HG03520 (cell line): ENCODE measurements around the gene GTF2IRD1.
"Not testable (repeated sequence)": the region's sequence is repeated elsewhere in the genome, so short reads cannot be mapped to it uniquely, and the experiment has no call there.

Source experiments
- ATAC-seq: cut with Tn5 transposase; IDR thresholded peaks from one replicate; pipeline ENCODE4 v1.9.1; 2021; ENCODE audit warnings: mild to moderate bottlenecking, moderate library complexity; ENCODE audit not compliant: unreplicated experiment

GTF2IRD1 gene

DNA sequence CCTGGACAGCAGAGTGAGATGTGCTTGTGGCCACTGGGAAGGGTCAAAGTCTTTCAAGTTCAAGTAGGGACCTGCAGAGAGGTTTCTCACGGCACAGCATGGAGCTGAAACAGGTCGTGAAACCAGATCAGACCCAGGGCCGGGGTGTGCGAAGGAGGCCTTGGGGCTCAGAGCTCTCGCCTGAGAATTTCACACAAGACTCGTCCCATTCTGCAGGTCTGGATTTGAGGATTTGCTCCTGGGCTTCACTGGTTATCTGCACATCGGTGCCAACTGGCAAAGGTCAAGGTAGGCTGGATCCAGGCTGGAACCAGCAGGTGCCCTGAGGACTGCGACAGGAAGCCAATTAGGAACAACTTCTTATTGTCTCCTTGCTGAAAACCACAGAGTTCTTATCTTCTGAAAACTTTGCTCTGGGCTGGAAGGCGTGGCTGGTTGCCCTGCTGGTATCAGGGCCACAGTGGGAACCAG, 179.8 kb downstream of the GTF2IRD1 start:
- ATAC-seq: no peak

DNA sequence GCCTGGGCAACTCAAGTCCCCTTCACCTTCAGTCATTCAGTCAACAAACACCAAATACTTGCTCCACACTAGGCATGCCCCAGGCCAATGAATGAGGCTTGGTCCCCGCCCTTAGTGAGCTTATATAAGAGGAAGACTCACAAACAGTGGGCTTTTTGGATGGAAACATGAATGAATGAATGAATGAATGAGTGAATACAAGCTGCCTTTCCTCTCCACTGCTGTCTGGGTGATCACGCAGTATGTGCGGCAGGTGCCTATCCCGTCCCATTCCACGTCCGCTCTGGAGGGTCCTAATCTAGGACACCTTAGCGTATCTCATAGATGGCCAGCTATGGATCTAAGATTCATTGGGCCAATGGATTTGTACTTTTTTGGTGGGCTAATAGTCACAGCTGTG, 184.0 kb downstream of the GTF2IRD1 start:
- ATAC-seq: no peak

DNA sequence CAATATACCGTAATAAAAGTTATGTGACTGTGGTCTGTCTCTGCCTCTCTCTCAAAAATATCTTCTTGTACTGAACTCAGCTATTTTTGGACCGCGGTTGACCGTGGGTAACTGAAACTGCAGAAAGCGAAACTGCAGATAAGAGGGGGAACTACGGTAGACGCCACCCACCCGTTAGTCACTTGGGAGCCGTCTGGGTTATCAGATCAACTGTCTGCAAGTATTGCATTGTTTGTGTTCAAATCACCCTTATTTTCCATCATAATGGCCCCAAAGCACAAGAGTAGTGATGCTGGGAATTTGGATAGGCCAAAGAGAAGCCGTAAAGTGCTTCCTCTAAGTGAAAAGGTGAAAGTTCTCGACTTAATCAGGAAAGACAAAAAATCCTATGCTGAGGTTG, 196.3 kb downstream of the GTF2IRD1 start:
- peak; percentile 63 for ATAC-seq

DNA sequence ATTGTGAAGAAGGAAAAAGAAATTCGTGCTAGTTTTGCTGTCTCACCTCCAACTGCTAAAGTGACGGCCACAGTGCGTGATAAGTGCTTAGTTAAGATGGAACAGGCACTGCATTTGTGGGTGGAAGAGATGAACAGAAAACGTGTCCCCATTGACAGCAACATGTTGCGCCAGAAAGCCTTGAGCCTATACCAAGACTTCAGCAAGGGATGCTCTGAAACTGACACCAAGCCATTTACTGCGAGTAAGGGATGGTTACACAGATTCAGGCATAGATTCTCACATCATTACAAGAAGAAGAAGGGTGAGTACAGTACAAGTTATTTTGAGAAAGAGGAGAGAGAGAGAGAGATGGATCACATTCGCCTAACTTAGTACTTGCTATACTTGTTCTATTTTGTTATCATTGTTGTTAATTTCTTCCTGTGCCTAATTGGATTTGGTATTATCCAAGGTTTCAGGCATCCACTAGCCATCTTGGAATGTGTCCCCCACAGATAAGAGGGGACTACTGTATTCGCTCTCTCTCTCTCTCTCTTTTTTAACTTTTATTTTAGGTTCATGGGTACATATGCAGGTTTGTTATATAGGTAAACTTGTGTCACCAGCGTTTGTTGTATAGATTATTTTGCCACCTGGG, 196.9 kb downstream of the GTF2IRD1 start:
- ATAC-seq: peak; percentile 50

DNA sequence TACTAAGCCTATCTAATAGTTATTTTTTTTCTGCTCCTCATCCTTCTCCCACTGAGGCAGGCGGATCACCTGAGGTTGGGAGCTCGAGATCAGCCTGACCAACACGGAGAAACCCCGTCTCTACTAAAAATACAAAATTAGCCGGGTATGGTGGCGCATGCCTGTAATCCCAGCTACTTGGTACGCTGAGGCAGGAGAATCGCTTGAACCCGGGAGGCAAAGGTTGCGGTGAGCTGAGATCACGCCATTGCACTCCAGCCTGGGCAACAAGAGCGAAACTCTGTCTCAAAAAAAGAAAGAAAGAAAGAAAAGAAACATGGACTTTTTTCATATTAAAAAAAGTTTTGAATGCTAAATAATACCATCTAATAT, 197.4 kb downstream of the GTF2IRD1 start:
- not testable (repeated sequence) for ATAC-seq
